ENCODE measurements around the gene FRMD4B.

The FRMD4B gene

DNA sequence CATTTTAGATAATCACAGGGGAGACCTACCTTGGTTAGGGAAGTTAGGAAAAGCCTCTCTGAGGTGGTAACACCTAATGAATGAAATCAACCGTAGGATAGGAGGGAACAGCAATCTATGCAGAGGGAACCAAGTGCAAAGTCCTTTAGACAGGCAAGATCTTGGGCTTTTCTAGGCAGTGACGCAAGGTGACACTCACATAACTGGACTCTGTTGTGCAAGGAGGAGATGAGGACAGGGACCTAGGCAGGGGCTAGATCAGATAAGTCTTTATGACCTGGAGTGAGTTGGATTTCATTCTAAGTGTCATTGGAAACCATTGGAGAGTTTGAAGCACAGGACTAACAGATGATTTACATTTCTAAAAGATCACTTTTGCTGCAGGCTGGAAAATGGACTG lies 258.9 kb downstream of the FRMD4B start:
- DNase-seq (ENCODE audit: low spot score) = no peak

DNA sequence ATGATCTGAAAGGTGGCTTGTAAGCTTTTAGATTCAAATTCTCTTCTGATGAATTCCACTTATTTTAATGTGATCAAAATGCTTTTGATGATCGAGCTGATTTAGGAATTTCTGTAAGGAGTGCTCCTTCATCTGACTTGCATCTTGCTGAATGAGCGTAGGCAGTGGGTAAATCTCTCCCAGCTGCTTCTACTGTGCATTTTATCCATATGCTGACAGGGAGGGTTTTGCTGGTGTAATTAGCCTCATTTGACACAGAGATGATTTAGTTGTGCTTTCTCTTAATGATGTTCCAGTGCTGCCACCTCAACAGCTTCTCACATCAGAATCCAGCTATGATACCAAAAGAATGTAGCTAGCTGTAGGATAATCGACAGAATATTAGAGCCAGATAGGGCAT lies 259.7 kb downstream of the FRMD4B start:
- DNase-seq (ENCODE audit: low spot score) = no peak

DNA sequence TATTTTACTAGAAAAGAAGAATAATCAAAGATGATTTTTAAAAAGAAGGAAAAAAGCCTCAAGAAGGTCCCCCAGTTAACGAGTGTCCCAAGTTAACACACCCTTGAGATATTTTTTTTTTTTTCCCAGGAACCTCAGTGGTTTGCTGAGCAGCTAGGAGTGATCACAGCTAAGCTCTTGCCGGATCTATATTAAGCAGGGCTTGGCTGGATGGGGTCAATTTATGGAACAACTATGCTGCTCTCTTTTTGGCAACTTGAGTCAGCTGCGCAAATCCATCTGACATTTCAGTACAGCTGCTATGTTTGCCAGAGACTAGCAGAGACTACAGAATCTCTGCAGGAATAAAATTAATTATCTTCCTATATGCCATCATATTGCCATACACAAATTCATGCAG lies 263.5 kb downstream of the FRMD4B start, which contains the start of gene LMOD3:
Gene LMOD3 (minus strand): TSS at position 193 of the 400 bp plus-strand sequence. CDS start 209 bp downstream, outside the sequence.
- DNase-seq (ENCODE audit: low spot score) = no peak

GRCh38 chr3:69121950-69122349 lies 263.9 kb downstream of the FRMD4B start:
- no peak for DNase-seq (ENCODE audit: low spot score)

- DNase-seq (ENCODE audit: low spot score) = no peak
Measured at GRCh38 chr3:69121513-69121912, 264.4 kb downstream of the FRMD4B start.

DNA sequence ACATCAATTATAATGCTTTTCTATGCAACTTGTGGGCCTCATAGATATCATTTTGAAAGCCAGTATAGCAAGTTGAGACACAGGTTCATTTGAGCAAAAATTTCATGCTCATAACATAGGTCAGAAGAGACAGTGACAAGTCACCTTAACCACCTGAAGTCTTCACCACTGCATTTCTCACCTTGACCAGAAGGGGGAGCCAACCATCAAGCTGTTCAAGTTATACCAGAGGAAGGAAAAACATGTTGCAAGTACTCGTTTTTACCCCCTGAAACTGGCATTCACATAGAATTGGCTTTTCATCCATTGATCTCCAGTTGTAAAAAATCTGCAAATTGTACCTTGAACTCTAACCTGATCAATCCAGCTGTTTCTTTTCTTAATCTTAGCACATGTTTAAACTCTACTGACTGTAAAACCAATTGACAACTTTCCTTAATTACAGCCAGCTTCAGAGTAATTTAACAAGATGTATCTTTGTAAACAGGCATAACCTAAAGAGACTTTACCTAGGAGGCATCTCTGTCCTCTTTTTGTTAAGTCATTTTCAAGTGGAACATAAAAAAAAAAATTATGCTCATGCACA lies 264.9 kb downstream of the FRMD4B start:
- DNase-seq (ENCODE audit: low spot score) = peak; percentile 79
